Measurements from ENCODE around the gene IL20RB. TPM values are rescaled to one million over a fixed set of nuclear protein-coding genes. Genes with fewer than 3 reads are reported as not detected.

IL20RB gene
- total and polyA plus RNA-seq, 2 of the 13 experiments (the other 11 are each of a cell fraction or from before 2014, with no cell fraction given) = 0.22 to 0.32 TPM

- TF ChIP-seq ZNF281 (CRISPR knock-in tag; IDR thresholded peaks at IDR 0.05; ENCODE audit: borderline replicate concordance) (no peak), GLMP (CRISPR knock-in tag; IDR thresholded peaks at IDR 0.05; ENCODE audit: borderline replicate concordance) (no peak), CREB3 (CRISPR knock-in tag; IDR thresholded peaks at IDR 0.05) (no peak), NFKBIZ (CRISPR knock-in tag; IDR thresholded peaks at IDR 0.05) (no peak), ZNF646 (CRISPR knock-in tag; IDR thresholded peaks at IDR 0.05) (no peak), ZNF773 (CRISPR knock-in tag; IDR thresholded peaks at IDR 0.05; ENCODE audit: borderline replicate concordance) (no peak), FOXK1 (CRISPR knock-in tag; IDR thresholded peaks at IDR 0.05; ENCODE audit: borderline replicate concordance, low read depth) (no peak), CCDC6 (CRISPR knock-in tag; IDR thresholded peaks at IDR 0.05) (no peak), ZNF143 (CRISPR knock-in tag; IDR thresholded peaks at IDR 0.05) (no peak), EHMT2 (IDR thresholded peaks at IDR 0.05; ENCODE audit: borderline replicate concordance, low read depth, low read length) (no peak), HES4 (CRISPR knock-in tag; IDR thresholded peaks at IDR 0.05; ENCODE audit: borderline replicate concordance) (no peak), FOXA3 (CRISPR knock-in tag; IDR thresholded peaks at IDR 0.05) (0 out of 2 replicates have a peak, but pooled peaks have one; percentile 31)
Measured at GRCh38 chr3:136955813-136956212, 2.0 kb upstream of the IL20RB start (continued).

Measured in HepG2 (cell line).